GM12892 (cell line): ENCODE data around the gene TREM1.

Source experiments
- POLR2A ChIP-seq: IDR thresholded peaks from 2 replicates; pipeline ENCODE4 v1.6.1; 2011; ENCODE audit warnings: low read depth, low read length, control low read depth
- POLR2AphosphoS5 ChIP-seq: IDR thresholded peaks from 2 replicates; pipeline ENCODE4 v1.6.1; 2011; ENCODE audit warnings: low read depth, low read length, control low read depth

DNA sequence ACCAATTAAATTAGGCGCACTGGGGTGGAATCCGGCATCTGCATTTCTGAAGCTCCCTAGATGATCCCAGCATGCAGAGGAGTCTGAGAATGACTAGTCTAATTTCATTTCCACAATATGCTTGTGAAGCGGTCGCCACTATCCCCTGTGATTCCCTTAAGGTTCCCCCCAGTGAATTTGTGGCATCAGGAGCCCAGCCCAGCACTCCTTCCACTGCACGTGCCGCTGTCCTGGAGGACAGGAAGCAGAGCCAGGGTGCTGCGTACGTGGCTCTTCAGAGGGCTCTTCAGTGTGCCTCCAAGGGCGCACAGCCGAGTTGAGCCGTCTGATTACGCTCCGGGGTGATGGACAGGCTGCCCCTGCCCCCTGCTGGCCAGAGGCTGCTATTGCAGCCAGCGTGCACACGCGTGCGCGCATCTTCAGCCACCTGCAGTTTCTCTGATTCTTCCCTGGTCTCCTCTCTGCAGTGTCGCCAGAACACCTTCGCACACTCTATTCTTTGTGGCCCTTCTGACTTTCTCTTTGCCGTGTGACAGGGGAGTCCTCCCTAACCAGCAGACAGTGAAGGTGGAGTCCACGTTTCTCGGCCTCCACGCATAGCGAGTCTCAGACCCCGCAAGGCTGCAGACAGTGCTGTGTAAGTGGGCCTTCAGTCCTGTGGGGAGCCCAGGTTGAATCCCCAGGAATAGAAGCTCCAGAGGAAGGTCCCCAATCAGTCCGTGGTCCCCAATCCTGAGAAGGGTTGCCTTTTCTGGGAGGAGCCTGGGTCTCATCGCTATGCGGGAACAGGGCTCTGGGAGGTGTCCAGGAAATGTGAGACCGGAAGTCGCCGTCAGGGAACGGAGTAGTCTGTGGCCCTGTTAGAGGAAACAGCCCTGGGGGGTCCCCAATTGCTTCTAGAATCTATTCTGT is 32.4 kb upstream of the TREM1 start:
- TF ChIP-seq POLR2A (peak; percentile 44; the same call in 1 of the 2 replicates), POLR2AphosphoS5 (0 out of 2 replicates have a peak, but pooled peaks have one; percentile 31)
